LNCaP clone FGC (cell line): ENCODE measurements around the gene GRIK4.
"Not testable (repeated sequence)": the region's sequence is repeated elsewhere in the genome, so short reads cannot be mapped to it uniquely, and the experiment has no call there.

Experiments
- DNase-seq: peaks from one replicate; pipeline ENCODE4 v3.0.0-alpha.2; 2011; ENCODE audit warnings: low read depth
- H3K4me3 ChIP-seq: 2 replicates; pipeline ENCODE4 v1.5.1; 2011; ENCODE audit warnings: mild to moderate bottlenecking, low read depth, low read length, control low read depth
- CTCF ChIP-seq: IDR thresholded peaks from 2 replicates; pipeline ENCODE4 v1.5.1; 2012; ENCODE audit warnings: mild to moderate bottlenecking; ENCODE audit not compliant: control insufficient read depth, insufficient read depth; ENCODE audit errors: extremely low read depth

GRIK4 gene

GRCh38 chr11:120786206-120786735 lies 274.7 kb downstream of the GRIK4 start:
- no peak for DNase-seq
- H3K4me3 ChIP-seq: no peak overlapping the region
- no peak for TF ChIP-seq CTCF

GRCh38 chr11:120787224-120787623 lies 275.7 kb downstream of the GRIK4 start:
- not testable (repeated sequence) for H3K4me3 ChIP-seq, DNase-seq

- no peak for TF ChIP-seq CTCF
- no peak for DNase-seq
- no peak overlapping the region for H3K4me3 ChIP-seq
Observed at GRCh38 chr11:120789391-120789790, 277.8 kb downstream of the GRIK4 start.

GRCh38 chr11:120792306-120792705 lies 280.8 kb downstream of the GRIK4 start:
- no peak for DNase-seq
- no peak overlapping the region for H3K4me3 ChIP-seq
- no peak for TF ChIP-seq CTCF

GRCh38 chr11:120793150-120793549 lies 281.6 kb downstream of the GRIK4 start:
- TF ChIP-seq CTCF: no peak
- DNase-seq: no peak
- no peak overlapping the region for H3K4me3 ChIP-seq

GRCh38 chr11:120793806-120794479 lies 282.4 kb downstream of the GRIK4 start:
- no peak for TF ChIP-seq CTCF
- no peak for DNase-seq
- no peak overlapping the region for H3K4me3 ChIP-seq

GRCh38 chr11:120794748-120795147 lies 283.2 kb downstream of the GRIK4 start:
- H3K4me3 ChIP-seq: no peak overlapping the region
- no peak for DNase-seq
- no peak for TF ChIP-seq CTCF

GRCh38 chr11:120795185-120795584 lies 283.6 kb downstream of the GRIK4 start:
- DNase-seq: no peak
- TF ChIP-seq CTCF: no peak
- H3K4me3 ChIP-seq: no peak overlapping the region
